GM19025 (cell line): ENCODE results near the gene ATP11A.

Source experiments
- ATAC-seq: cut with Tn5 transposase; IDR thresholded peaks from one replicate; pipeline ENCODE4 v1.9.1; 2021; ENCODE audit warnings: mild to moderate bottlenecking, low read depth, moderate library complexity; ENCODE audit not compliant: unreplicated experiment

The ATP11A gene

GRCh38 chr13:112721198-112722104 is 31.6 kb downstream of the ATP11A start:
- no peak for ATAC-seq

DNA sequence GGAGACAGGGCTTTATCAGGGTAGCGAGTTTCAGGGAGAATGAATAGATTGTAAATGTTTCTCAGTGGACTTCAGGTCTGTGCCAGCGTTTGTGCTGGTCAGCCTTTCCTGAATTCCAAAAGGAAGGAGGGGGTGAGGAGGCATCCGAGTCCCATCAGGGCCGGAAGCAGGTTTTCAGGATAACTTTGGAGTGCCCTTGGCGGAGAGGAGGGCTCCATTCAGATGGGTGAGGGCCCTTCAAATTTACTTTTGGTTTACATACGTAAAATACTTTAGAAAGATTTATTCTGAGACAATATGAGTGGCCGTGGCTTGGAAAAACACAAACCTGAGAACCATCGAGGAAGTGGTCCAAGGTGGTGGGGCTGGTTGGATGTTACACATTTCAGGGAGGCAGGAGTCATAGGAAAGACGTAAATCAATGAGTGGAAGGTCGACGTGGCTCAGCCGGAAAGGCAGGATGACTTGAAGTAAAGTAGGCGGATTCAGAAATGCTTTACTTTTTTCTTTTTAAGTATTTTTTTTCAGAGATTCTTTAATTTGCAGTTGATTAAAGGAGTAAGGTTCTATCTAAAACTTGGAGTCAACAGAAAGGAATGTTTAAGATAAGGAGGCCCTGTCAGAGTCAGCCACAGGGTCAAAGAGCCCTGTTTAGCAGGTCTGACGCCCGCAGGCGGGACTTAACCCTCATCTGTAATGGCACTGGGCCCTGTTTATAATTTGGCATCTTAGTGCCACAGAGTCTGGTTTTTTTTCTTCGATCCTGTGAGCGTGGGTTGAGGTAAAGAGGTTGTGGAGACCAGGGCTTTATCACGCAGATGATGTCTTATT is 32.8 kb downstream of the ATP11A start:
- no peak for ATAC-seq

GRCh38 chr13:112723771-112724170 is 33.9 kb downstream of the ATP11A start:
- ATAC-seq = no peak

- ATAC-seq = no peak
These were observed 35.0 kb downstream of the ATP11A start for GRCh38 chr13:112724788-112725345.

DNA sequence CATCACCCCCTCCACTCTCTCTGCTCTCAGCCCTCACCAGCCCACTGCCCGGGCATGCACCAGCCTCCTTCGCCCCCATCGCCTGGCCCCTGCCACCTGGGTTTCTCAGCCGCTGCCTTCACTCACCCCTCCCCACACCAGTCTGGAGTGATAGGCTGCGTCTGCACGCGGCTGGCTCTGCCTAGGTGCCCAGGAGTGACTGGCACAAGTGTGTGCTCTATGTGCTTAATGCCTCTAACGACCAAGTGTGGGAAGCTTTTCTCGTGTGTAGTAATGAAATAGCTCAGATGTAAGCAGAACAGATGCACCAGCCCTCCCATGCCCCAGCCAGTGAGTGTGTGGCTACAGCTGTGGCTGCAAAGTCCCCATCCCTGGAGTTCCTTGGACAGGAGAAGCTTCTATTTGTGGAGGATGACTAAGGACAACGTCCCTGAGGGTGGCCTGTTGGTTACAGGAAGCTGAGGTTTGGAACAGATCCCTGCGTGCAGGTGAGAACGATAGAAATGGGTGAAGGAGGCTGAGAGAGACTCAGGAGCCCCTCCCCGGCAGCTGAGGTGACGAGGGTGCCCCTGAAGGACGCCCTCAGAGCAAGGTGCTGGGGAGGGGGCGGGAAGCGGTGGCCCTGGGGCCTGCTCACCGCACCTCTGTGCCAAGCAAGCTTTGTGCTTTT is 35.6 kb downstream of the ATP11A start:
- ATAC-seq = no peak

GRCh38 chr13:112726016-112726767 is 36.4 kb downstream of the ATP11A start:
- ATAC-seq = no peak

DNA sequence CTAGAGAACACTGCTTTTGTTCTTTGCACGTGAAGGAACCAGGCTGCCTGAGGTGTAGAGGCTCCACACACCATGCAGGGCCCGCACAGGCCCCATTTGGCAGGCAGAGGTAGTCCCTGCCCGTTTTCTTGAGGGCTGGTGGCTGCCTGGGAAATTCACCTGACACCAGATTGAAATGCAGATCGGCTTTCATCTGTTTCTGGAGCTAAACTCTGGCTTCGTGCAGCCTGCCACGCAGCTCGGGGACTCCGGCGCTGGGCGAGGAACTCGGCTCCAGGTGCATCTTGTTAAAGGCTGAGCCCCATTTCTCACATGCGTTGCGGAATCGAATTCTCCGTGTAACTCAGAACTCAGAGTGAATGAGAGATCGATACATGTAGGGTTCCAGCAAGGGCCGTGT is 37.7 kb downstream of the ATP11A start:
- ATAC-seq = no peak

DNA sequence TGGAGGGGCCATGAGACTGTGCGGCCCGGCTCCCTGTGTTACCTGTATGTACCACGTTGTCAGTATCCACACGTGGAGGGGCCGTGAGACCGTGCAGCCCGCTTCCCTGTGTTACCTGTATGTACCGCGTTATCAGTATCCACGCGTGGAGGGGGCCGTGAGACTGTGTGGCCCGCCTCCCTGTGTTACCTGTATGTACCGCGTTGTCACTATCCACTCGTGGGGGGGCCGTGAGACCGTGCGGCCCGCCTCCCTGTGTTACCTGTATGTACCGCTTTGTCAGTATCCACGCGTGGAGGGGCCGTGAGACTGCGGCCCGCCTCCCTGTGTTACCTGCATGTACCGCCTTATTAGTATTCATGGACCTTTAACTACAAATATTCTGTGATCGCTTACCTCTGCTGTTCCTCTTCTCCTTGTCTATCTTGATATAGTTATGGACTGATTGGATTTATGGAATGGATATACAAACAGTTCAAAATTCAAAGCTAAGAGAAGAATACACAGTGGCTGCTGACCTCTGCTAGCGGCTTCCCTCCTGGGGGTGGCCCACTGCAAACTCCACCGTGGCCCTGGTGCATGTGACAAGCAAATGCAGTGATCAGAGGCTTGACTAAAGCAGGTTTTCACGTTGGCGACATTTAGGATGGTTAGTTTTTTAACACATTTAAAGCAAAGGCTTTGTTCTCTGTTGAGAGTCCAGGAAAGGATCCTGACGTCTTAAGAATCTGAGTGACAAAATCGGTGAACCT is 38.7 kb downstream of the ATP11A start:
- no peak for ATAC-seq

- no peak for ATAC-seq
These were observed 39.6 kb downstream of the ATP11A start for GRCh38 chr13:112729408-112729807.

GRCh38 chr13:112730157-112730671 is 40.4 kb downstream of the ATP11A start:
- no peak for ATAC-seq

DNA sequence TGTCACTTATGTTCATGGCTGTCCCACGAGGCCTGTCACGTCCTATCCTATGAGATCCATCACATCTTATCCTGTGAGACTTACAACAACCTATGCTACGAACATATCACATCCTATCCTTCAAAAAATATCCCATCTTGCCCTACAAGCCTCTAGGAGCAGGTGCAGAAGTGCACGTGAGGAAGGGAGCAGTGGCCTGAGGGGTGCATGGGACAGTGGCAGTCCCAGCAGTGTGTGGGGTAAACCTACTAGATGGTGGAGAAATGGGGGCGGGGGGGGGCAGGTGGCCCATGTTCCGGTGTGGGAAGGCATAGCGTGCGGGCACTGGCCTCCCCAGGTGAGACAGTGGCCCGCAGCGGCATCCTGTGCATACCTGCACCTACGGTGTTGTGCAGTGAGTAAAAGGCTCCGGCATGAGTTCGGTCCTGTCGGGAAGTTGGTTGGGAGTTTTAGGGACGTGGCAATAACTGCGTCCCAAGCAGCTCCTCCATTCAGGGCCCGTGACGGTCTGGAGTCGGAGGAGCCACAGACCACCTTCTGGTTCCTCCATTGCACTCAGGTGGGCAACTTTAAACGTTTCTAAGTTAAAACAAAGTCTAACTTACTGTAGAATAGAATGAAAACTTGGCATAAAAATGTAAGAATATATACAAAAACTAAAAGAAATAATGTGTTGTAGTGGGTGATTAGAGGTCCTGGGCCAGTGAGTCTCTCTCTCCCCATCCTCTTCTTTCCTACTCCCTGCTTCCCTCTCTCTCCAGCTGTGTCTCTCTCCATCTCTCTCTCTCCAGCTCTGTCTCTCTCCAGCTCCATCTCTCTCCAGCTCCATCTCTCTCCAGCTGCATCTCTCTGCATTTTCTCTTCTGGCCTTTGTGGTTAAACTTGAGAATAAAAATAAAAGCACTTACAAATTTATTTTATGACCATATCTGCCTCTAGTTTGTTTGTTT is 42.1 kb downstream of the ATP11A start:
- ATAC-seq = no peak

- ATAC-seq = no peak
These were observed 42.8 kb downstream of the ATP11A start for GRCh38 chr13:112732679-112733078.

GRCh38 chr13:112733112-112733511 is 43.3 kb downstream of the ATP11A start:
- no peak for ATAC-seq

DNA sequence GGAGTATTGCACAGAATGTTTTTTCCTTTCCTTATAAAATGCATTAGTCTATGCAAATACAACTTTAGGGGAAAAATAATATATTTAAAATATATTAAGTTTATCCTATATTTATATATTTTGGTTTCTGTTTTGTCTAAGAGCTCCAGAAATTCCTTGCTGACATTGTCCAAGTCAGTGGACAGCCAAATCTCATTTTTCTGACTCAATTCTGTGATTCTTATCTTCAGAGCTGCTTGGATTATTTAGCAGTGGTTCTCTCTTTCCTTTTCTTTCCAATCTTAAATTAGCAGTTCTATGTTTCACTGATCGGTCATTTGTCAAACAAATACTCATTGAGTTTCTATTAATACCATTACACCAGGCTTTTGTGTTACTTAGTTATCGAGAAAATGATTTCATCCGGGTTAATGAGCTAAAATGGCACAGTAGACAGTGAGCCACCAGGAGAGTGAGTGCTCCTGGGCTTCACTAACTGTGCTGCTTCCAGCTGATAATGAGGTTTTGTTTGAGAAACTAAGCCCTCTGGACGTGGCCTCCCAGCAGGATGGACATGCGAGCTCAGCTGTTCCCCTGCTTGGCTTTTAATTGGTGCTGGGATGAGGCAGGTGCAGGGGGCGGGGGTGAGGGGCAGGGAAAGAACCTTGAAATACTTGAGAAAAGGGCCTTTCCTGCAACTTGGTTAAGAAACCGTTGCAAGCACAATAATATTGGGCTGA is 44.0 kb downstream of the ATP11A start:
- ATAC-seq = no peak

- no peak for ATAC-seq
These were observed 45.1 kb downstream of the ATP11A start for GRCh38 chr13:112734696-112735547.

DNA sequence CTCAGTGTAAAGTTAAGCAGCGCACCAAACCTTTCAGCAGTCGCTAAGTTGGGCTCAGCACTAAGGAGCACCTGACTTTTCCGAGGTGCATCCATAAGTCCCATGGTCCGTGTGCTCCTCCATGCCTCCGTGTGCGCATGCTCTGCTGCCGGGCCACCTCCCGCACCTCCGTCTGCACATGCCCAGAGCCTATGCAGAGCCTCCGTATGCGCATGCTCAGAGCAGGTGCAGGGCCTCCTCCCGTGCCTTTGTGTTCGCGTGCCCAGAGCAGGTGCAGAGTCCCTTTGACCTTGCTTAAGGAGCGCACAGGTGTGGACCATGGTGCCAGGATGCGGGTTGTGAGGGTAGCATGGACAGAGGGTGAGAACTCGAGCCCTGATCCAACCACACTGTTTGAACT is 46.0 kb downstream of the ATP11A start:
- ATAC-seq = no peak
